Vagina (tissue), 2 donors: ENCODE data around the gene CEACAM19. TPM values are rescaled to one million over a fixed set of nuclear protein-coding genes. Genes with fewer than 3 reads are reported as not detected.
"Not testable (repeated sequence)": the region's sequence is repeated elsewhere in the genome, so short reads cannot be mapped to it uniquely, and the experiment has no call there.

Experiments used
- DNase-seq, 2 donors: peaks; one replicate each; pipeline ENCODE4 v3.0.0-alpha.2; 2017; ENCODE audit errors: extremely low spot score in 2 of 2
- H3K27ac ChIP-seq: fragments of 200-600 bp; sonication (generic); one replicate; pipeline ENCODE4 v1.5.1; 2019
- H3K27me3 ChIP-seq: fragments of 200-600 bp; sonication (generic); one replicate; pipeline ENCODE4 v1.5.1; 2019
- H3K36me3 ChIP-seq, 2 donors: fragments of 200-600 bp; sonication (generic); one replicate each; pipeline ENCODE4 v1.5.1; 2017 to 2019
- H3K4me1 ChIP-seq: fragments of 200-600 bp; sonication (generic); one replicate; pipeline ENCODE4 v1.5.1; 2019
- H3K4me3 ChIP-seq, 2 donors: fragments of 200-600 bp; sonication (generic); 1 replicate in 1 of 2; 2 replicates in 1 of 2; pipeline ENCODE4 v1.5.1; 2016 to 2019
- H3K9me3 ChIP-seq: fragments of 200-600 bp; sonication (generic); one replicate; pipeline ENCODE4 v1.5.1; 2019
- POLR2A ChIP-seq, 2 donors: fragments of 450-650 bp; IDR thresholded peaks; one replicate each; pipeline ENCODE4 v1.6.1; 2017; ENCODE audit warnings: antibody characterized with exemption in 2 of 2, mild to moderate bottlenecking in 2 of 2, moderate library complexity in 2 of 2
- POLR2AphosphoS5 ChIP-seq, 2 donors: sonication (generic); formaldehyde crosslinking; IDR thresholded peaks; one replicate each; pipeline ENCODE4 v1.9.0; 2017; ENCODE audit warnings: antibody characterized with exemption in 2 of 2, mild to moderate bottlenecking in 2 of 2, low read depth in 1 of 2; ENCODE audit not compliant: insufficient read depth in 1 of 2
- intact Hi-C: fragments of 100-400 bp; cut with DNase I; formaldehyde crosslinking; loops from one replicate; pipeline ENCODE4 v1.15.1; 2023
- total RNA-seq: library from RNA; depleted of rRNA; stranded (reverse); fragments of >200 nt; gene quantifications from one replicate; pipeline ENCODE4 v1.2.3, GENCODE V29; 2016
- TF ChIP-seq, protein P1 (sequence below), 3 experiments: fragments of 450-650 bp in 2 of 3; fragments of 200-600 bp in 1 of 3; sonication (generic) in 1 of 3; IDR thresholded peaks; one replicate each; pipeline ENCODE4 v1.5.1; 2017 to 2019; ENCODE audit warnings: antibody characterized with exemption in 3 of 3, mild to moderate bottlenecking in 2 of 3, moderate library complexity in 2 of 3

The CEACAM19 gene
- total RNA-seq, 1 donor from 2014 or later: 7.1 TPM

GRCh38 chr19:44712864-44713515 is 41.7 kb downstream of the CEACAM19 start:
- Histone ChIP-seq H3K4me1 (peaks cover 7% of the 10 kb centered on the region), H3K9me3 (no peaks in the 10 kb centered on the region), H3K36me3 (no peaks in the 10 kb centered on the region), H3K27me3 (no peaks in the 10 kb centered on the region), H3K27ac (no peak overlapping the region), H3K4me3 (no peak overlapping the region)
- TF ChIP-seq, protein P1, sequence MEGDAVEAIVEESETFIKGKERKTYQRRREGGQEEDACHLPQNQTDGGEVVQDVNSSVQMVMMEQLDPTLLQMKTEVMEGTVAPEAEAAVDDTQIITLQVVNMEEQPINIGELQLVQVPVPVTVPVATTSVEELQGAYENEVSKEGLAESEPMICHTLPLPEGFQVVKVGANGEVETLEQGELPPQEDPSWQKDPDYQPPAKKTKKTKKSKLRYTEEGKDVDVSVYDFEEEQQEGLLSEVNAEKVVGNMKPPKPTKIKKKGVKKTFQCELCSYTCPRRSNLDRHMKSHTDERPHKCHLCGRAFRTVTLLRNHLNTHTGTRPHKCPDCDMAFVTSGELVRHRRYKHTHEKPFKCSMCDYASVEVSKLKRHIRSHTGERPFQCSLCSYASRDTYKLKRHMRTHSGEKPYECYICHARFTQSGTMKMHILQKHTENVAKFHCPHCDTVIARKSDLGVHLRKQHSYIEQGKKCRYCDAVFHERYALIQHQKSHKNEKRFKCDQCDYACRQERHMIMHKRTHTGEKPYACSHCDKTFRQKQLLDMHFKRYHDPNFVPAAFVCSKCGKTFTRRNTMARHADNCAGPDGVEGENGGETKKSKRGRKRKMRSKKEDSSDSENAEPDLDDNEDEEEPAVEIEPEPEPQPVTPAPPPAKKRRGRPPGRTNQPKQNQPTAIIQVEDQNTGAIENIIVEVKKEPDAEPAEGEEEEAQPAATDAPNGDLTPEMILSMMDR (IDR thresholded peaks at IDR 0.05): no peak
- no peak for TF ChIP-seq POLR2AphosphoS5 (IDR thresholded peaks at IDR 0.05; ENCODE audit: insufficient read depth in 1 of 2, low read depth in 1 of 2)
- TF ChIP-seq POLR2A (IDR thresholded peaks at IDR 0.05): no peak
- intact Hi-C loops: no loop called here
- DNase-seq: no peak

DNA sequence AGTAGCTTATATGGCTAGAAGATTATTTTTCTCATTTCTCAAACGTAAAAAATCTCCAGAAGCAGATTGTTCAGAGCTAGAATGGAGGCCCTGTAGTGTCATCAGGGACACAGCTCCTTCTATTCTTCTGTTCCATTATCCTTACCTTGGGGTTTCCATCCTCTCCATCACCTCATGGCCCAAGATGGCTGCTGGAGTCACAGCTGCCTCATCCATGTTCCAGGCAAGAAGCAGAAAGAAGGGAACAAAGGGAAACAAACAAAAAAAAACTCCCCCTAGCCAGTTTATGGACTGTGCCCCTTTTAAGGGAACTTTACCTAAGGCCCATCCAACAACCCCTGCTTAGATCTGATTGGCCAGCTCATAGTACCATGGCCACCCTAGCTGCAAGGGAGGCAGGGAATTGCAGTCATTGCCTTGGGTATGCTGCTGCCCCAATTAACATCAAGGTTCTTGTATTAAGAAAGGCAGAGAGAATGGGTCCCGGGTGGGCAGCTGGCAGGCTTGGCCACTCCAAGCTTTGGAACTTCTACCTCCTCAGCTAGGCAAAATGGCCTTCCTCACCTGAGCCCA is 43.4 kb downstream of the CEACAM19 start:
- H3K27me3 ChIP-seq: no peaks in the 10 kb centered on the region
- H3K36me3 ChIP-seq: no peaks in the 10 kb centered on the region
- no peak overlapping the region for H3K4me3 ChIP-seq
- H3K4me1 ChIP-seq: peaks cover 22% of the 10 kb centered on the region
- no peaks in the 10 kb centered on the region for H3K9me3 ChIP-seq
- no peak for DNase-seq
- no peak overlapping the region for H3K27ac ChIP-seq
- TF ChIP-seq, protein P1 (IDR thresholded peaks at IDR 0.05): no peak
- intact Hi-C loops: no loop called here

DNA sequence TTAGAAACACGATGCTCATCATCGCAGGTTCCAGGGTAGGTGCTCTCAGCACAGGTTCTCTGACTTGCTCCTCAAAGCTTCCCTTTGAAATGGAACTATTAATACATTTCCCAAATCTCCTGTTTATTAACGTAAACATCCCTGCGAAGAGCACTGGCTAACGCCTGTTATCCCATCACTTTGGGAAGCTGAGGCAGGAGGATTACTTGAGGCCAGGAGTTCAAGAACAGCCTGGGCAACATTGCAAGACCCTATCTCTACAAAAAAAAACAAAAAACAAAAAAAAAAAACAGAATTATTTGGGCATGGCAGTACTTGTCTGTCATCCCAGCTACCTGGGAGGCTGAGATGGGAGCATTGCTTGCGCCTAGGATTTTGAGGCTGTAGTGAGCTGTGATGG is 46.3 kb downstream of the CEACAM19 start:
- intact Hi-C loops: no loop called here
- DNase-seq: no peak
- H3K36me3 ChIP-seq: no peaks in the 10 kb centered on the region
- TF ChIP-seq POLR2AphosphoS5 (IDR thresholded peaks at IDR 0.05; ENCODE audit: insufficient read depth in 1 of 2, low read depth in 1 of 2) (no peak), POLR2A (IDR thresholded peaks at IDR 0.05) (no peak)
- TF ChIP-seq, protein P1 (IDR thresholded peaks at IDR 0.05): no peak
- H3K4me1 ChIP-seq: peaks cover 22% of the 10 kb centered on the region
- H3K27ac ChIP-seq: peak overlapping the region; percentile 75
- H3K4me3 ChIP-seq: no peak overlapping the region
- no peaks in the 10 kb centered on the region for H3K27me3 ChIP-seq
- no peaks in the 10 kb centered on the region for H3K9me3 ChIP-seq

DNA sequence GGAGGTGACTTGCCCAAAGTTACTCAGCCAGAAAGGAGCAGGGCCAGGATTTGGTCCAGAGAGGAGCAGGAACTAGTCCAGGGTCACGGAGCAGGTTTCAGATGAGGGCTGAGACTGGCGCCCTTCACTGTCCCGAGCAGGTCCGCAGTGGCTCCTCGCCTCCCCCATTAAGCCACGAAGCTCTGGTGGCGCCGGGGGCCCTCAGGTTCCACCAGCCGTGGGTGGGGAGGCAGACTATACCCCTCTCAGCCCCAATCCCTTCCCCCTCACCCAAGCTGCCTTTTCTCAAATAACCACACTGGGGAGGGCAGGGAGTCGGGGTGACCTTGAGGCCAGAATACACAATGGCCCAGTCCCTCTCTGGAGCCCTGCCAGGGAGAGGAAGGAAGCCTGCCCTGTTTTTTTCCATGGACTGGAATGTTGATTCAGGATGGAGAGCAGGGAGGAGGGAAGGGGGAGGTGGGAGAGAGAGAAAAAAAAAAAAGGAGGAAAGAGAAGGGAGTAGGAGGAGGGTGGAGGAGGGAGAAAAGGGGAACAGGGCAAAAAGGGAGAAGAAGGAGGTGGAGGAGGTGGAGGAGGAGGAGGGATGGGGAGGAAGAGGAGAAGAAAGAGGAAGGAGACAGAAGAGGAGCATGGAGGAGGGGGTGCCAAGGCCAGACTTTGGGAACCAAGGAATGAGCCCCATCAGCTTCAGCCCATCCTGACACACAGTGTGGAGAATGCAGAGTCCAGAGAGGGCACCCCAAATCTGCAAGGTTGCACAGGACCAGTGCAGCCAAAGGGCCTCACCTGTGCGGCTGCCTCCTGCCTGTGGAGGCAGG is 47.4 kb downstream of the CEACAM19 start:
- peak overlapping the region; percentile 20 to 30 for H3K4me3 ChIP-seq
- H3K27ac ChIP-seq: peak overlapping the region; percentile 75

DNA sequence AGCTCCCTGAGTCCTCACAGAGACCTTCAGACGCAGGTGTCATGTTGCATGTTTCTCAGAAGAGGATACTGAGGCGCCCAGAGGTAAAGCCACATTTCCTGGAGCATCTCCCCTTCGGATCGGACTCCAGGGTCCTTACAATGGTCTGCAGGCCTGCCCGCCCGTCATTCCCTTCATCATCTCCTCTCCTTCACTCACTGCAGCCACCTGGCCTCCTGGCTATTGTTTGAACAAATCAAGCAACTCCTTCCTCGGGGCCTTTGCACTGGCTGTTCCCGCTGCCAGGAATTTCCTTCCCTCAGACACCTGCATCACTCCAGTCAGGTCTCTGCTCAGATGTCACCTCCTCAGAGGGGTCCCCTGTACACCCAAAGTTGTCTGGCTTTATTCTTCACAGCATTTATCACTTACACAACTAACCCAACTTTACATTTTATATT is 48.0 kb downstream of the CEACAM19 start:
- no peak overlapping the region for H3K4me3 ChIP-seq
- no peak for TF ChIP-seq POLR2A (IDR thresholded peaks at IDR 0.05)
- no peak for TF ChIP-seq POLR2AphosphoS5 (IDR thresholded peaks at IDR 0.05; ENCODE audit: insufficient read depth in 1 of 2, low read depth in 1 of 2)
- TF ChIP-seq, protein P1 (IDR thresholded peaks at IDR 0.05): no peak
- DNase-seq: no peak
- H3K27ac ChIP-seq: peak overlapping the region; percentile 75
- no peaks in the 10 kb centered on the region for H3K9me3 ChIP-seq
- no peaks in the 10 kb centered on the region for H3K27me3 ChIP-seq
- intact Hi-C loops: no loop called here
- no peaks in the 10 kb centered on the region for H3K36me3 ChIP-seq
- H3K4me1 ChIP-seq: peaks cover 22% of the 10 kb centered on the region

More for the DNA sequence above, 47.4 kb downstream of the CEACAM19 start:
- H3K27me3 ChIP-seq: no peaks in the 10 kb centered on the region
- no peaks in the 10 kb centered on the region for H3K36me3 ChIP-seq
- peaks cover 22% of the 10 kb centered on the region for H3K4me1 ChIP-seq
- intact Hi-C loops: no loop called here
- DNase-seq: no peak
- TF ChIP-seq POLR2AphosphoS5 (IDR thresholded peaks at IDR 0.05; ENCODE audit: insufficient read depth in 1 of 2, low read depth in 1 of 2): peak; percentile 51 to 59
- TF ChIP-seq POLR2A (IDR thresholded peaks at IDR 0.05): no peak
- H3K9me3 ChIP-seq: no peaks in the 10 kb centered on the region

GRCh38 chr19:44720396-44720795 is 49.1 kb downstream of the CEACAM19 start:
- DNase-seq, H3K4me3 ChIP-seq, H3K36me3 ChIP-seq, H3K9me3 ChIP-seq, H3K27ac ChIP-seq, H3K27me3 ChIP-seq: not testable (repeated sequence)
- intact Hi-C loops: loop anchor here (5.0 to 10.0 kb wide), 2 partner anchors 37 to 124 kb away; partner anchors contain the start of gene NECTIN2
- H3K4me1 ChIP-seq: peaks cover 29% of the 10 kb centered on the region
